Transverse colon (tissue), 3 donors: ENCODE results near the gene FAHD1.

ENCODE experiments used
- EP300 ChIP-seq: sonication (generic); formaldehyde crosslinking; IDR thresholded peaks from one replicate; pipeline ENCODE4 v1.6.1; 2017; ENCODE audit warnings: antibody characterized with exemption, low read depth
- POLR2A ChIP-seq: fragments of 450-650 bp; IDR thresholded peaks from one replicate; pipeline ENCODE4 v1.6.1; 2016; ENCODE audit warnings: antibody characterized with exemption, mild to moderate bottlenecking, moderate library complexity
- TF ChIP-seq, protein P1 (sequence below), 5 experiments: fragments of 200-600 bp in 3 of 5; fragments of 450-650 bp in 2 of 5; sonication (generic) in 3 of 5; IDR thresholded peaks; 1 replicate in 2 of 5; 2 replicates in 3 of 5; pipeline ENCODE4 v1.5.1; 2016 to 2017; ENCODE audit warnings: antibody characterized with exemption in 5 of 5, inconsistent platforms in 3 of 5, mild to moderate bottlenecking in 2 of 5, moderate library complexity in 1 of 5

- TF ChIP-seq, protein P1, sequence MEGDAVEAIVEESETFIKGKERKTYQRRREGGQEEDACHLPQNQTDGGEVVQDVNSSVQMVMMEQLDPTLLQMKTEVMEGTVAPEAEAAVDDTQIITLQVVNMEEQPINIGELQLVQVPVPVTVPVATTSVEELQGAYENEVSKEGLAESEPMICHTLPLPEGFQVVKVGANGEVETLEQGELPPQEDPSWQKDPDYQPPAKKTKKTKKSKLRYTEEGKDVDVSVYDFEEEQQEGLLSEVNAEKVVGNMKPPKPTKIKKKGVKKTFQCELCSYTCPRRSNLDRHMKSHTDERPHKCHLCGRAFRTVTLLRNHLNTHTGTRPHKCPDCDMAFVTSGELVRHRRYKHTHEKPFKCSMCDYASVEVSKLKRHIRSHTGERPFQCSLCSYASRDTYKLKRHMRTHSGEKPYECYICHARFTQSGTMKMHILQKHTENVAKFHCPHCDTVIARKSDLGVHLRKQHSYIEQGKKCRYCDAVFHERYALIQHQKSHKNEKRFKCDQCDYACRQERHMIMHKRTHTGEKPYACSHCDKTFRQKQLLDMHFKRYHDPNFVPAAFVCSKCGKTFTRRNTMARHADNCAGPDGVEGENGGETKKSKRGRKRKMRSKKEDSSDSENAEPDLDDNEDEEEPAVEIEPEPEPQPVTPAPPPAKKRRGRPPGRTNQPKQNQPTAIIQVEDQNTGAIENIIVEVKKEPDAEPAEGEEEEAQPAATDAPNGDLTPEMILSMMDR (IDR thresholded peaks at IDR 0.05): no peak
- no peak for TF ChIP-seq POLR2A
- no peak for TF ChIP-seq EP300
These were observed 50.1 kb downstream of the FAHD1 start for GRCh38 chr16:1877089-1877488.
